Mucosa of descending colon (tissue), 3 donors: ENCODE measurements around the gene LONP2. TPM values are rescaled to one million over a fixed set of nuclear protein-coding genes. Genes with fewer than 3 reads are reported as not detected.

Source experiments
- ATAC-seq: fragments of 200-7000 bp; cut with Tn5 transposase; one replicate; pipeline ENCODE4 v1.9.1; 2020; ENCODE audit warnings: mild to moderate bottlenecking, moderate library complexity
- DNase-seq, 3 donors: peaks; one replicate each; pipeline ENCODE4 v3.0.0-alpha.2; 2020
- H3K36me3 ChIP-seq: fragments of 200-600 bp; one replicate; pipeline ENCODE4 v1.8.0; 2021; ENCODE audit warnings: low read depth, mild to moderate bottlenecking
- H3K4me1 ChIP-seq: fragments of 200-600 bp; one replicate; pipeline ENCODE4 v1.8.0; 2021; ENCODE audit warnings: low read depth, mild to moderate bottlenecking
- H3K4me3 ChIP-seq: fragments of 200-600 bp; one replicate; pipeline ENCODE4 v1.8.0; 2021; ENCODE audit warnings: mild to moderate bottlenecking
- H3K9me3 ChIP-seq: fragments of 200-600 bp; one replicate; pipeline ENCODE4 v1.8.0; 2021; ENCODE audit warnings: mild to moderate bottlenecking
- intact Hi-C, 2 donors: fragments of 100-400 bp; cut with DNase I in 1 of 2; cut with micrococcal nuclease in 1 of 2; formaldehyde crosslinking; loops; one replicate each; pipeline versions ENCODE4 v1.11.0 to v1.11.1; 2022; cut with DNase I, micrococcal nuclease
- total RNA-seq, 3 donors: library from RNA; stranded (reverse); fragmentation: NEBNext Ultra II Directional in 2 of 3; extraction: Animal tissue kit (Norgen Biotek cat#: 25700) in 2 of 3; gene quantifications; one replicate each; pipeline versions ENCODE4 v1.2.1 to v1.2.4, GENCODE V29; 2021 to 2023
- TF ChIP-seq, protein P1 (sequence below): fragments of 200-600 bp; IDR thresholded peaks from one replicate; pipeline ENCODE4 v1.8.0; 2022; ENCODE audit warnings: antibody characterized with exemption, mild to moderate bottlenecking
- donor health status: DM: no; HTN: no; CAD: no; lungs with moderate emphysema.
- donor health status: DM: no; HTN: no; CAD: no.
- donor health status: DM: no; HTN: yes; CAD: no.

Gene LONP2
- total RNA-seq, 3 donors from 2014 or later = 55.8 to 80.4 (median 68.4) TPM

- peaks cover 2% of the 10 kb centered on the region for H3K4me1 ChIP-seq
- TF ChIP-seq, protein P1, sequence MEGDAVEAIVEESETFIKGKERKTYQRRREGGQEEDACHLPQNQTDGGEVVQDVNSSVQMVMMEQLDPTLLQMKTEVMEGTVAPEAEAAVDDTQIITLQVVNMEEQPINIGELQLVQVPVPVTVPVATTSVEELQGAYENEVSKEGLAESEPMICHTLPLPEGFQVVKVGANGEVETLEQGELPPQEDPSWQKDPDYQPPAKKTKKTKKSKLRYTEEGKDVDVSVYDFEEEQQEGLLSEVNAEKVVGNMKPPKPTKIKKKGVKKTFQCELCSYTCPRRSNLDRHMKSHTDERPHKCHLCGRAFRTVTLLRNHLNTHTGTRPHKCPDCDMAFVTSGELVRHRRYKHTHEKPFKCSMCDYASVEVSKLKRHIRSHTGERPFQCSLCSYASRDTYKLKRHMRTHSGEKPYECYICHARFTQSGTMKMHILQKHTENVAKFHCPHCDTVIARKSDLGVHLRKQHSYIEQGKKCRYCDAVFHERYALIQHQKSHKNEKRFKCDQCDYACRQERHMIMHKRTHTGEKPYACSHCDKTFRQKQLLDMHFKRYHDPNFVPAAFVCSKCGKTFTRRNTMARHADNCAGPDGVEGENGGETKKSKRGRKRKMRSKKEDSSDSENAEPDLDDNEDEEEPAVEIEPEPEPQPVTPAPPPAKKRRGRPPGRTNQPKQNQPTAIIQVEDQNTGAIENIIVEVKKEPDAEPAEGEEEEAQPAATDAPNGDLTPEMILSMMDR = no peak
- ATAC-seq (no peak), DNase-seq (no peak)
- H3K9me3 ChIP-seq = no peaks in the 10 kb centered on the region
- no peak overlapping the region for H3K4me3 ChIP-seq
- intact Hi-C loops = no loop called here
- no peaks in the 10 kb centered on the region for H3K36me3 ChIP-seq
These were observed 86.7 kb downstream of the LONP2 start for GRCh38 chr16:48330841-48331192.

DNA sequence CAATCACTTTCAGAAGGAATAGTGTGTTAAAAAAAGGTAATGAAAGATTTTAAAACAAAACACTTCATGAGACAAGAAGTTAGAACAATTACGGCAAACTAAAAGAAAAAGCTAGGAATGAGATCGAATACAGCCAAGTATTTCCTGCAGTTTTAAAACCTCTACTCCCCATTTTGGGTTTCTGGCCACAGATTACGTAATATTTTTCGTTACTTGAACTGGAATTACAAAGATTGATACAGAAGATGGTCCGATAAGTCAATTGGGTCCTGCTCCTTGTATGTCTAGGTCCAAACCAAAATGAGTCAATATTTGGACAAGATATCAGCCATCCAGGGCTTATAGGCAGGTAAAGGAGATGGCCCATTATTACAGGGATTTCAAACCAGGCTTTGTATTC lies 88.9 kb downstream of the LONP2 start:
- intact Hi-C loops = no loop called here
- no peaks in the 10 kb centered on the region for H3K9me3 ChIP-seq
- TF ChIP-seq, protein P1 = no peak
- H3K4me1 ChIP-seq = peaks cover 2% of the 10 kb centered on the region
- no peaks in the 10 kb centered on the region for H3K36me3 ChIP-seq
- ATAC-seq (no peak), DNase-seq (no peak)
- H3K4me3 ChIP-seq = no peak overlapping the region

DNA sequence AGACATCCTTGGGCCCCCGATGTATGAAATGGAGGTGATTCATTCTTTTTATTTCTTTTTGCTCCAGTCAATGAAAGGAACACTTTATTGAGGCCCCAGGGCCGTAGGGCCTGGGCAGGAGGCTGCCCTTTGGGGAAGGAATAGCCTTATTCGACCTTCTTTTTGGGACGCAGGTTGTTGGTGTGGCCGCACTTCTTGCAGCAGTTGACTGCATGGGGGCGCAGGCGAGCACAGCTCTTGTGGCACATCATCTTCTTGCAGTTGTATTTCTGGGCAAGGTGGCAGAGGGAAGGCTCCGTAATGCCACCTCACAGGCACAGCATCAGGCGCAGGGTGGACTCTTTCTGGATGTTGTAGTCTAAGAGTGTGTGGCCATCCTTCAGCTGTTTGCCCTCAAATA lies 90.2 kb downstream of the LONP2 start:
- Histone ChIP-seq H3K36me3 (no peaks in the 10 kb centered on the region), H3K4me3 (no peak overlapping the region), H3K4me1 (peaks cover 2% of the 10 kb centered on the region), H3K9me3 (no peaks in the 10 kb centered on the region)
- DNase-seq = no peak
- intact Hi-C loops = no loop called here
- ATAC-seq = no peak
- TF ChIP-seq, protein P1 = no peak

DNA sequence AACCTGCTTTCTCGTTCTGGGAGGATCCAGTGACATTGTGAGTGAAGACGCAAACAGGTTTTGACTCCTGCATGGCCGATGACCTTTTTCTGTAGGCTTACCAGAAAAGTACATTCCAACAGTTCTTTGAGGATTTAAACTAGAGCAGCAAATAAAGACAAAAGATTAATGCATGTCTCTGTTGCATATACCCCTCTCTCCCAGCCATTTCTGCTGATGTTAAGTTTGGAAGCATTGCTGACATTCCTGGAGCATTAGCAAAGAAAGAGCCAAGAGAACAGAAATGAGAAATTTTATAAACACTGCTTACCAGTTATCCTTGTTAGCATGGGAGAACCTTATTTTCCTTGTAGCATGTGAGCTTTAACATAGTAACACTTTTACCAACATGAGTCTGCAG lies 91.9 kb downstream of the LONP2 start:
- H3K9me3 ChIP-seq = no peaks in the 10 kb centered on the region
- TF ChIP-seq, protein P1 = no peak
- ATAC-seq = no peak
- DNase-seq = no peak
- H3K4me1 ChIP-seq = peaks cover 2% of the 10 kb centered on the region
- H3K4me3 ChIP-seq = no peak overlapping the region
- intact Hi-C loops = no loop called here
- peaks cover 5% of the 10 kb centered on the region for H3K36me3 ChIP-seq

GRCh38 chr16:48340054-48340453 lies 96.0 kb downstream of the LONP2 start:
- DNase-seq (no peak), ATAC-seq (no peak)
- H3K4me3 ChIP-seq = no peak overlapping the region
- peaks cover 2% of the 10 kb centered on the region for H3K4me1 ChIP-seq
- no peaks in the 10 kb centered on the region for H3K9me3 ChIP-seq
- H3K36me3 ChIP-seq = peaks cover 5% of the 10 kb centered on the region
- TF ChIP-seq, protein P1 = no peak
- intact Hi-C loops = no loop called here

GRCh38 chr16:48342591-48342990 lies 98.5 kb downstream of the LONP2 start:
- intact Hi-C loops = no loop called here
- ATAC-seq = no peak

More at GRCh38 chr16:48342591-48342990, 98.5 kb downstream of the LONP2 start:
- Histone ChIP-seq H3K4me3 (no peak overlapping the region), H3K9me3 (no peaks in the 10 kb centered on the region), H3K4me1 (no peaks in the 10 kb centered on the region), H3K36me3 (peaks cover 5% of the 10 kb centered on the region)
- TF ChIP-seq, protein P1 = no peak
- no peak for DNase-seq
